ENCODE data around the gene NACA. TPM values are rescaled to one million over a fixed set of nuclear protein-coding genes. Genes with fewer than 3 reads are reported as not detected.
"Not testable (repeated sequence)": the region's sequence is repeated elsewhere in the genome, so short reads cannot be mapped to it uniquely, and the experiment has no call there.

Gene NACA
- total and polyA plus RNA-seq, 11 donors: 361 to 1,208 (median 546) TPM

GRCh38 chr12:56749853-56750252, 24.8 kb upstream of the NACA start:
- H3K27me3 ChIP-seq: no peaks in the 10 kb centered on the region
- H3K4me1 ChIP-seq: peaks cover 0 to 35% (median 8%) of the 10 kb centered on the region in 12 donors
- no peak for ATAC-seq
- no peak for DNase-seq
- H3K27ac ChIP-seq: peak overlapping the region in 1 of 12 donors; percentile 79
- no peak for TF ChIP-seq POLR2A (IDR thresholded peaks at IDR 0.05)
- TF ChIP-seq, protein P1, sequence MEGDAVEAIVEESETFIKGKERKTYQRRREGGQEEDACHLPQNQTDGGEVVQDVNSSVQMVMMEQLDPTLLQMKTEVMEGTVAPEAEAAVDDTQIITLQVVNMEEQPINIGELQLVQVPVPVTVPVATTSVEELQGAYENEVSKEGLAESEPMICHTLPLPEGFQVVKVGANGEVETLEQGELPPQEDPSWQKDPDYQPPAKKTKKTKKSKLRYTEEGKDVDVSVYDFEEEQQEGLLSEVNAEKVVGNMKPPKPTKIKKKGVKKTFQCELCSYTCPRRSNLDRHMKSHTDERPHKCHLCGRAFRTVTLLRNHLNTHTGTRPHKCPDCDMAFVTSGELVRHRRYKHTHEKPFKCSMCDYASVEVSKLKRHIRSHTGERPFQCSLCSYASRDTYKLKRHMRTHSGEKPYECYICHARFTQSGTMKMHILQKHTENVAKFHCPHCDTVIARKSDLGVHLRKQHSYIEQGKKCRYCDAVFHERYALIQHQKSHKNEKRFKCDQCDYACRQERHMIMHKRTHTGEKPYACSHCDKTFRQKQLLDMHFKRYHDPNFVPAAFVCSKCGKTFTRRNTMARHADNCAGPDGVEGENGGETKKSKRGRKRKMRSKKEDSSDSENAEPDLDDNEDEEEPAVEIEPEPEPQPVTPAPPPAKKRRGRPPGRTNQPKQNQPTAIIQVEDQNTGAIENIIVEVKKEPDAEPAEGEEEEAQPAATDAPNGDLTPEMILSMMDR (IDR thresholded peaks at IDR 0.05): no peak
- H3K9me3 ChIP-seq: no peaks in the 10 kb centered on the region
- intact Hi-C loops (cut with DNase I): loop anchor here in 1 of 10 donors (10.0 kb wide), 1 partner anchor 365 kb away; the partner anchor contains the start of gene STAT6
- H3K4me3 ChIP-seq: no peak overlapping the region
- peaks cover 0 to 31% (median 20%) of the 10 kb centered on the region in 9 donors for H3K36me3 ChIP-seq

GRCh38 chr12:56749359-56749758, 24.3 kb upstream of the NACA start:
- 81 to 90% (median 85%) methylated on average over 2 of the region's 2 CpGs for WGBS, 4 donors
- DNase-seq (no peak), ATAC-seq (no peak)
- Histone ChIP-seq H3K9me3 (no peaks in the 10 kb centered on the region), H3K4me3 (no peak overlapping the region), H3K27me3 (no peaks in the 10 kb centered on the region), H3K4me1 (peaks cover 0 to 35% (median 8%) of the 10 kb centered on the region in 12 donors), H3K36me3 (peaks cover 0 to 36% (median 25%) of the 10 kb centered on the region in 9 donors), H3K27ac (peak overlapping the region in 1 of 12 donors; percentile 79)
- TF ChIP-seq POLR2A (IDR thresholded peaks at IDR 0.05): no peak
- TF ChIP-seq, protein P1 (IDR thresholded peaks at IDR 0.05): no peak
- intact Hi-C loops (cut with DNase I): no loop called here

DNA sequence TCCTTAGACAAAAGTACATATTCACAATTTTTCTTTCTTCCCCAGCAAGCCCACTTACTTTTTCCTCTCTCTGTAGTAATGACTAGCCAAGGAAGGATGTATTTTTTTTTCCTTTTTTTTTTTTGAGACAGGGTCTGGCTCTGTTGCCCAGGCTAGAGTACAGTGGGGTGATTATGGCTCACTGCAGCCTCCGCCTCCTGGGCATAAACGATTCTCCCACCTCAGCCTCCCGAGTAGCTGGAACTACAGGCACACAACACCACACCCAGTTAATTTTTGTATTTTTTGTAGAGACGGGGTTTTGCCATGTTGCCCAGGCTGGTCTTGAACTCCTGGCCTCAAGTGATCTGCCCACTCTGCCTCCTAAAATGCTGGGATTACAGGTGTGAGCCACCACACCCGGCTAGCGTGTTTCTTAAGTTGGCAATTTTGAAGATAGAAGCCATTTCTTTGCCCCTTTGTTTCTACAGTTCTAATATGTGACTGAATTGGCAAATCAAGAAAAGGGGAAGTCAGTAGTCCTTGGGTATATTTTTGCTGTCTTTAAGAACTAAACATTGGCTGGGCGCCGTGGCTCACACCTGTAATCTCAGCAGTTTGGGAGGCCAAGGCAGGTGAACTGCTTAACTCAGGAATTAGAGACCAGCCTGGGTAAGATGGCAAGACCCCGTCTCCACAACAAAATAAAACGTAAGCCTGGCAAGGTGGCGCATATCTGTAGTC, 3.2 kb upstream of the NACA start:
- TF ChIP-seq, protein P1 (IDR thresholded peaks at IDR 0.05): no peak
- no peak for TF ChIP-seq POLR2A (IDR thresholded peaks at IDR 0.05)
- ATAC-seq (no peak), DNase-seq (no peak)
- Histone ChIP-seq H3K27ac (no peak overlapping the region), H3K27me3 (no peaks in the 10 kb centered on the region), H3K36me3 (peaks cover 0 to 28% (median 11%) of the 10 kb centered on the region in 9 donors), H3K4me3 (no peak overlapping the region), H3K9me3 (no peaks in the 10 kb centered on the region), H3K4me1 (peaks cover 0 to 22% (median 9%) of the 10 kb centered on the region in 12 donors)
- WGBS, 4 donors: 93 to 96% (median 95%) methylated on average over 11 of the region's 11 CpGs
- intact Hi-C loops (cut with DNase I): loop anchor here in 3 of 10 donors (10.0 kb wide), 1 partner anchor 83 kb away; the partner anchor contains the start of gene ATP5F1B (in 3 of the 3)

DNA sequence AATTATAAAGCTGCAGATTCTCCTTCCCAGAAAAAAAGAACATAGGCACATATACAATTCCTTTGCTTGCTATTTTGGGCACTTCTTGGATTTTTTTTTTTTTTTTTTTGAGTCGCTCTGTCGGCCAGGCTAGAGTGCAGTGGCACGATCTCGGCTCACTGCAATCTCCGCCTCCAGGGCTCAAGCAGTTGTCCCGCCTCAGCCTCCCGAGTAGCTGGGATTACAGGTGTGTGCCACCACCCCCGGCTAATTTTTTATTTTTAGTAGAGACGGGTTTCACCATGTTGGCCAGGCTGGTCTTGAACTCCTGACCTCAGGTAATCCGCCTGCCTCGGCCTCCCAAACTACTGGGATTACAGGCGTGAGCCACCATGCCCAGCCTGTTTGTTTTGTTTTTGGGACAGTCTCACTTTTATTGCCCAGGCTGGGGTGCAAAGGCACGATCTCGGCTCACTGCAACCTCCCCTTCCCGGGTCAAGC, 1.1 kb upstream of the NACA start:
- not testable (repeated sequence) for H3K9me3 ChIP-seq

More for the DNA sequence above, 1.1 kb upstream of the NACA start:
- not testable (repeated sequence) for H3K27me3 ChIP-seq, ATAC-seq, DNase-seq
- peak overlapping the region in 6 of 12 donors; percentile 68 to 98 (median 79) for H3K4me3 ChIP-seq
- intact Hi-C loops (cut with DNase I): loop anchor here in 3 of 10 donors (10.0 kb wide), 1 partner anchor 81 kb away; the partner anchor contains the start of gene ATP5F1B (in 3 of the 3)
- H3K4me1 ChIP-seq: peaks cover 9 to 43% (median 29%) of the 10 kb centered on the region in 12 donors
- H3K36me3 ChIP-seq: peaks cover 0 to 41% (median 6%) of the 10 kb centered on the region in 9 donors
- 86 to 93% (median 91%) methylated on average over 15 of the region's 15 CpGs for WGBS, 4 donors
- peak overlapping the region; percentile 79 to 97 (median 93) for H3K27ac ChIP-seq

All from heart left ventricle (tissue), 16 donors.